ENCODE data around the gene IRGQ. TPM values are rescaled to one million over a fixed set of nuclear protein-coding genes. Genes with fewer than 3 reads are reported as not detected.

Gene IRGQ
- total RNA-seq, 1 donor from 2014 or later, result 21.7 TPM

DNA sequence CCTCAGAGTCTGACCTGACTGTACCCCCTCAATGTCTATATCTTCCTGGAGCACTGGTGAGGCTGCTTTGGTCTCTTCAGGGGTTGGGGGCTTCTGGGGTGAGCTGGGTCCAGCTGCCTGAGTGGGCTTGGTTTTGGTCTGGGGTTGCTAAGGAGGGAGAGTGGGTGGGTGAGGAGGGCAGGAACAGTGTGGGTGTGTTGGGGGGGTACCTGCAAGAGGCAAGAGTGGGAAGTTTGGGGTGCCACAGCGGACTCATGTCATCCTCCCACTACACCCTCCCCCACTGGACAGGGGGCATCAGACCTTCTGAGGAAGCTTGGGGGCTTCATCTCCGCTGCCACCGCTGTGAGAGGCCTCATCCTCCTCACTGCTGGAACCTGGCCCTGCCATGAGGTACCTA is 49.4 kb downstream of the IRGQ start:
- DNase-seq (ENCODE audit: low spot score), result no peak

DNA sequence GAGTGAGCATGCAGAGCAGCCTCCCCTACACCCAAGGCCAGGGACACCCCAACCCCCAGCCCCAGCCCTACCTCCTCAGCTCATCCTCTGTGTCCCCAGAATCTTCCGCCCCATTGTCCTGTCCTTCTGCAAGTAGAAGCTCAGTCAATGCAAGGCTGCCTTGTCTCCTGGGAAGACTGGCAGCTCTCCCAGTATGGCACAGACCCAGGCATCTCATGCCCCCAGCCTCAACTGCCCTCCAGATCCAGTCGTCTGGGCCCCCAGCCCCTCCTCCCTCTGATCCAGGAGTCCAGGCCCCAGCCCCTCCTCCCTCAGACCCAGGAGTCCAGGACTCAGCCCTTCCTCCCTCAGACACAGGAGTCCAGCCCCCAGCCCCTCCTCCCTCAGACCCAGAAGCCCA is 50.0 kb downstream of the IRGQ start:
- DNase-seq (ENCODE audit: low spot score), result no peak

DNA sequence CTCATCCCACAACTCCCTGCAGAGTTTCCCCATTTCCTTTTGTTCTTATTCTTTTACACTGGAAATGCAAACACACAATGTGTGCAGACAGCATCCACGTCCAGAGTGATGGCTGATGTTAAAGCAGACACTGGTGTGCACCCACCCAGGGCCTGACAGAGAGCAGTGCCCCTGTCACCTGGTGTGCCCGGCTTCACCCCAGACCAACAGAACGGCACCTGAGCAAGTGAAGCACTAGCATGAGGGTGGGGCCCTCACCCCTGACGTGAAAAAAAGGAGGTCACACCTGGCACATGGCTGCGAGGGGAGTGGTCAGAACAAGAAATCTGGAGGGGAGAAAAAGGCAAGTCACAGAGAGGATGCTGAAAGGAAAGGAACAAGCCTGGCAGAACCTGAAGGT is 50.7 kb downstream of the IRGQ start:
- DNase-seq (ENCODE audit: low spot score), result no peak

DNA sequence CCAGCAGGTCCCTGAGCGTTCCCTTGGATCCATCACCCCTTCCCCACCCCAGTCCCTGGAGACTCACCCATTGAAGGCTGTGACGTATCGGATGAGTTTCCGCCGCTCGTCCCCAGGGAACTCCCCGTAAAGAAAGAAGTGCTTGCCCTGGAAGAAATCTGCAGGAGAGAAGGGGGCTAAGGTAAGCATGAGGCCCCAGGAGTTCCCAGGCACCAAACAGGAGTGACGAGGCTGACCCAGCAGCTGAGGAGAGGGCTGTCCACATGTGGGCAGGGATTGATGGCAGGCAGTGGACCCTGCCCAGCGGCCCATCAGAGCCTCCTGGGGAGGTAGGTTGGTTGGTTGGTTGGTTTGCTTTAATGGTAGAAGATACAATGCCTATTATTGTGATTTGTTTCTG is 51.9 kb downstream of the IRGQ start:
- DNase-seq (ENCODE audit: low spot score), result no peak

DNA sequence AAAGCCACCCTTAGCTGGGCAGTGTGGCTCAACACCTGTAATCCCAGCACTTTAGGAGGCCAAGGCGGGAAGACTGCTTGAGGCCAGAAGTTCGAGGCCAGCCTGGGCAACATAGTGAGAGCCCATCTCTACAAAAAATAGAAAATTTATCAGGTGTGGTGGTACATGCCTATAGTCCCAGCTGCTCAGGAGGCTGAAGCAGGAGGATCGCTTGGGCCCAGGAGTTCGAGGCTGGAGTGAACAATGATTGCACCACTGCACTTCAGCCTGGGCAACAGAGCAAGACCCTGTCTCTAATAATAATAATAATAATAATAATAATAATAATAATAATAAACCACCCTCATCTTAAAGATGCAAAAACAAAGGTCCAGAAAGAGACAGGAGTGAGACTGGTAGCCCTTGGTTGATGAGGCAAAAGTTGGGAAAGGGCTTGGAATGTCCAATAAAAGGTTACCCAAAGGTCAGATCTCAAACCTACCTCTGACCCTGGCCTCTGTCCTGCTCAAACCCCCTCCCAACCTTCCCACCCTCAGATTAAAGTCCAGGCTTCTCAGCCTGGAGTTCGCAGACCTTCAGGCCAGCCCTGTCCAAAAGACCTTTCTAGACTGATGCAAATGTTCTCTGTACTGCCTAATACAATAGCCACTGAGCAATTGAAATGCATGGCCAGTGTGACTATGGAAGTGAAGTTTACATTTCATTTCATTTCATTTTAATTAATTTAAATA is 53.8 kb downstream of the IRGQ start:
- DNase-seq (ENCODE audit: low spot score), result no peak

DNA sequence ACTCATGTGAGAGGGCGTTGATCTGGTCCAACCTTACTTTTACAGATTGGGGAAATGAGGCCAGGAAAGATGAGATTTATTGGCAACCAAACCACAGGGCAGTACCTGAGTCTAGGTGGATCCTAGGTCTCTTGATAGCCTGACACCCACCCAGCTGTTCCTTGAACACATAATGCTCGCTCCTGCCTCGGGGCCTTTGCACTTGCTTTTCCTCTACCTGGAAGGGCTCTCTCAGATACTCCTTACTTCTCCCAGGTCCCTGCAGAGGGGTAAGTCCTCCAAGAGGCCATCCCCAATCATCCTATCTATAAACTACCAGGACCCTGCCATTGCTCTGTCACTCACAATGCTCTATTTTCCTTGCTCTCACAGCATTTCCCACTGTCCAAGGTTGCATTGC is 55.6 kb downstream of the IRGQ start:
- DNase-seq (ENCODE audit: low spot score), result no peak

DNA sequence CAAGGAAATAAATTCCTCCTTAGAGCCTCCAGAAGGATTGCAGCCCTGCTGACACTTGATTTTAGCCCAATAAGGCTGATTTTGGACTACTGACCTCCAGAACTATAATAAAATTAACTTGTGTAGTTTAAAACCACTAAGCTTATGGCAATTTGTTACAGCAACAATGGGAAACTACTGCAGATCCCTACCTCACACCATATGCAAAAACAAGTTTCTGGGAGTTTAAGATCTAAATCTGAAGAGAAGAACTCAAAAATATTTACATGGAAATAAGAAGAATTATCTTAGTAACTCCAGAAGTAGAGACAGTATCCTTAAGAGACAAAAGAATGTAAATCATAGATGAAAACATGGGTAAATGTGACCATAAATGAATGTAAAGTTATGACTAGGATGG is 57.0 kb downstream of the IRGQ start:
- DNase-seq (ENCODE audit: low spot score), result no peak

DNA sequence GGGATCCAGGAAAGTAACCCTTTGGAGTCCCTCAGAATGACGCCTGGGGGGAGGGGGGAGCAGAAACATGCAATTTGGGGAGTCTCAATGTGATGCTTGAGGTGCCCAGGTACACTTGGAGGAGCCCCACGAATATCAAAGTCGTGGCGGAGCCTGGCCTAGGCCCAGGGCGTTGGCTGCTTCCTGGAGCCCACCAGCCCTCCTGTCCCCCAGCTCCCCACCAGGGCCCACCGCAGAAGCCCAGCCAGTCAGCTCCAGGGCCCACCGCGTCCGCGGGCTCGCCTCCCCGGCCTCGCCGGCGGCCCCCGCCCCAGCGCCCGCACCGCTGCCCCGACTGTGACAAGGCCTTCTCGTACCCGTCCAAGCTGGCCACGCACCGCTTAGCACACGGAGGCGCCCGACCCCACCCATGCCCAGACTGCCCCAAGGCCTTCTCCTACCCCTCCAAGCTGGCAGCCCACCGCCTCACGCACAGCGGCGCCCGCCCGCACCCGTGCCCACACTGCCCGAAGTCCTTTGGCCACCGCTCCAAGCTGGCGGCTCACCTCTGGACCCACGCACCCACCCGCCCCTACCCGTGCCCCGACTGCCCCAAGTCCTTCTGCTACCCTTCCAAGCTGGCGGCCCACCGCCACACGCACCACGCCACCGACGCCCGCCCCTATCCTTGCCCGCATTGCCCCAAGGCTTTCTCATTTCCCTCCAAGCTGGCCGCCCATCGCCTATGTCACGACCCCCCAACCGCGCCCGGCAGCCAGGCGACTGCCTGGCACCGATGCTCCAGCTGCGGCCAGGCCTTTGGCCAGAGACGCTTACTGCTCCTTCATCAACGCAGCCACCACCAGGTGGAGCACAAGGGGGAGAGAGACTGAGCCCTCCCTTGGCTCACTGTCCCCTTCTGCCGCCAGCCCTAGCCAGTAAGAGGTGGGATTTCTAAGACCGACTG is 60.8 kb downstream of the IRGQ start:
- DNase-seq (ENCODE audit: low spot score), result no peak

Other genes with a start within 250 kb of the IRGQ start
- 14.2 TPM for gene CD177, start 242.4 kb downstream of the IRGQ start, total RNA-seq
- gene TEX101, start 181.2 kb downstream of the IRGQ start, total RNA-seq, result not detected
- gene LYPD3, start 130.5 kb downstream of the IRGQ start, total RNA-seq, result 3.0 TPM
- 5.5 TPM for gene PHLDB3, start 91.4 kb downstream of the IRGQ start, total RNA-seq
- gene ETHE1, start 68.9 kb downstream of the IRGQ start, total RNA-seq, result 20.4 TPM
- gene ZNF575, start 62.9 kb downstream of the IRGQ start, total RNA-seq, result 1.7 TPM
- gene XRCC1, start 20.6 kb downstream of the IRGQ start, total RNA-seq, result 18.2 TPM
- 2.2 TPM for gene PINLYP, start 20.3 kb downstream of the IRGQ start, total RNA-seq
- gene ZNF576, start 461 bp upstream of the IRGQ start, total RNA-seq, result 12.1 TPM
- 0.22 TPM for gene SRRM5, start 16.0 kb upstream of the IRGQ start, total RNA-seq
- gene ZNF428, start 23.5 kb upstream of the IRGQ start, total RNA-seq, result 19.2 TPM
- 1.4 TPM for gene CADM4, start 43.7 kb upstream of the IRGQ start, total RNA-seq
- 58.0 TPM for gene PLAUR, start 74.0 kb upstream of the IRGQ start, total RNA-seq
- gene IRGC, start 119.9 kb upstream of the IRGQ start, total RNA-seq, result not detected
- gene SMG9, start 158.8 kb upstream of the IRGQ start, total RNA-seq, result 21.1 TPM
- gene KCNN4, start 184.8 kb upstream of the IRGQ start, total RNA-seq, result 3.1 TPM
- 2.0 TPM for gene LYPD5, start 206.3 kb upstream of the IRGQ start, total RNA-seq
- gene ZNF283, start 231.2 kb upstream of the IRGQ start, total RNA-seq, result 8.2 TPM